Suprapubic skin (tissue), 3 donors: Measurements from ENCODE around the gene ZNF165.

Experiments
- CTCF ChIP-seq, 2 donors: fragments of 200-600 bp in 1 of 2; fragments of 450-650 bp in 1 of 2; sonication (generic) in 1 of 2; IDR thresholded peaks; one replicate each; pipeline ENCODE4 v1.5.1; 2016 to 2019; ENCODE audit warnings: antibody characterized with exemption in 2 of 2, mild to moderate bottlenecking in 1 of 2, moderate library complexity in 1 of 2
- EP300 ChIP-seq: sonication (generic); formaldehyde crosslinking; IDR thresholded peaks from one replicate; pipeline ENCODE4 v1.6.1; 2017; ENCODE audit warnings: antibody characterized with exemption

- TF ChIP-seq CTCF (IDR thresholded peaks at IDR 0.05) (no peak), EP300 (no peak)
These were observed 35.4 kb downstream of the ZNF165 start for GRCh38 chr6:28115799-28116198.
